Osteocyte (in vitro differentiated cells): ENCODE data around the gene MAN2C1. TPM values are rescaled to one million over a fixed set of nuclear protein-coding genes. Genes with fewer than 3 reads are reported as not detected.

Experiments used
- DNase-seq: peaks from one replicate; pipeline ENCODE4 v3.0.0; 2021; ENCODE audit warnings: mixed read lengths; ENCODE audit not compliant: unreplicated experiment; ENCODE audit errors: extremely low spot score
- H3K27ac Mint-ChIP-seq: one replicate; pipeline ENCODE4 v1.8.0; 2021; ENCODE audit warnings: mild to moderate bottlenecking, mixed read lengths; ENCODE audit not compliant: unreplicated experiment
- H3K27me3 Mint-ChIP-seq: one replicate; pipeline ENCODE4 v1.8.0; 2021; ENCODE audit warnings: mixed read lengths; ENCODE audit not compliant: unreplicated experiment
- H3K36me3 Mint-ChIP-seq: one replicate; pipeline ENCODE4 v1.8.0; 2021; ENCODE audit warnings: mixed read lengths; ENCODE audit not compliant: unreplicated experiment
- H3K4me1 Mint-ChIP-seq: one replicate; pipeline ENCODE4 v1.8.0; 2021; ENCODE audit warnings: mixed read lengths; ENCODE audit not compliant: unreplicated experiment
- H3K4me3 Mint-ChIP-seq: one replicate; pipeline ENCODE4 v1.8.0; 2021; ENCODE audit warnings: mild to moderate bottlenecking, moderate library complexity, mixed read lengths; ENCODE audit not compliant: unreplicated experiment
- H3K9me3 Mint-ChIP-seq: one replicate; pipeline ENCODE4 v1.8.0; 2021; ENCODE audit warnings: mixed read lengths; ENCODE audit not compliant: unreplicated experiment
- total RNA-seq: library from RNA; stranded (reverse); gene quantifications from 2 replicates; pipeline ENCODE4 v1.2.1, GENCODE V29; 2021
- TF ChIP-seq, protein P1 (sequence below): fragments of 200-600 bp; sonication (generic); IDR thresholded peaks from 2 replicates; pipeline ENCODE4 v1.5.0; 2021; ENCODE audit warnings: antibody characterized with exemption, mild to moderate bottlenecking, moderate library complexity

MAN2C1 gene
- total RNA-seq, 1 donor from 2014 or later: 219 TPM

DNA sequence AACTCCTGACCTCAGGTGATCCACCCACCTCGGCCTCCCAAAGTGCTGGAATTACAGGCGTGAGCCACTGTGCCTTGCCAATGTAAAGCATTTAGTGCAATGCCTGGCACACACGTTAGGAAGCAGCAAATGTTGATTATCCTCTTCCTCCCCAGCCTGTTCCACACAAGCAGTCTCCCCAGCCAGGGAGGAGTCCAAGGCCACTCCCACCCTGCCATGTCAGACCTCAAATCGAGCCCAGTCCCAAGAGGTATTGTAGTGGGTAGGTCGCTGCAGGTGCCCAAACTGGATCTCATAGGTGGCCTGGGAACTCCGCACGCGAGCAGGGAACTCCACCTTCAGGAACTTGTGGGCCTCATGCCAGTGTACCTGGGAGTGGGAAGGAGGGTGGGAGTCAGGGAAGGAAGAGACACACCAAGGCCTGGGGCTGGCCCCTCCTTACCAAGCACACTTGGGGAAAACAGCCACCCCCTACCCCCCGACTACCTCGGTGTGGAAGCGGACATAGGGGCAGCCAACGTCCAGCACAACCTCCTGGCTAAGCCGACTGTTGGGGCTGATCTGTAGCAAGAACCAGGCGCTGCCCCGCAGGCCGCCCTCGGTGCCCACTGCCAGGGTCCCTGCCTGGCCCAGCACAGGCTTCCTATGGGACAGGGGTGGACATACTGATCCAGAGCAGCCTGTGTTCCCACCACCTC is 10.3 kb downstream of the MAN2C1 start:
- no peaks in the 10 kb centered on the region for H3K4me1 Mint-ChIP-seq
- DNase-seq: no peak
- H3K4me3 Mint-ChIP-seq: no peak overlapping the region
- H3K27me3 Mint-ChIP-seq: no peaks in the 10 kb centered on the region
- no peaks in the 10 kb centered on the region for H3K9me3 Mint-ChIP-seq
- H3K27ac Mint-ChIP-seq: no peak overlapping the region
- H3K36me3 Mint-ChIP-seq: peaks cover 5% of the 10 kb centered on the region
- TF ChIP-seq, protein P1, sequence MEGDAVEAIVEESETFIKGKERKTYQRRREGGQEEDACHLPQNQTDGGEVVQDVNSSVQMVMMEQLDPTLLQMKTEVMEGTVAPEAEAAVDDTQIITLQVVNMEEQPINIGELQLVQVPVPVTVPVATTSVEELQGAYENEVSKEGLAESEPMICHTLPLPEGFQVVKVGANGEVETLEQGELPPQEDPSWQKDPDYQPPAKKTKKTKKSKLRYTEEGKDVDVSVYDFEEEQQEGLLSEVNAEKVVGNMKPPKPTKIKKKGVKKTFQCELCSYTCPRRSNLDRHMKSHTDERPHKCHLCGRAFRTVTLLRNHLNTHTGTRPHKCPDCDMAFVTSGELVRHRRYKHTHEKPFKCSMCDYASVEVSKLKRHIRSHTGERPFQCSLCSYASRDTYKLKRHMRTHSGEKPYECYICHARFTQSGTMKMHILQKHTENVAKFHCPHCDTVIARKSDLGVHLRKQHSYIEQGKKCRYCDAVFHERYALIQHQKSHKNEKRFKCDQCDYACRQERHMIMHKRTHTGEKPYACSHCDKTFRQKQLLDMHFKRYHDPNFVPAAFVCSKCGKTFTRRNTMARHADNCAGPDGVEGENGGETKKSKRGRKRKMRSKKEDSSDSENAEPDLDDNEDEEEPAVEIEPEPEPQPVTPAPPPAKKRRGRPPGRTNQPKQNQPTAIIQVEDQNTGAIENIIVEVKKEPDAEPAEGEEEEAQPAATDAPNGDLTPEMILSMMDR: no peak

DNA sequence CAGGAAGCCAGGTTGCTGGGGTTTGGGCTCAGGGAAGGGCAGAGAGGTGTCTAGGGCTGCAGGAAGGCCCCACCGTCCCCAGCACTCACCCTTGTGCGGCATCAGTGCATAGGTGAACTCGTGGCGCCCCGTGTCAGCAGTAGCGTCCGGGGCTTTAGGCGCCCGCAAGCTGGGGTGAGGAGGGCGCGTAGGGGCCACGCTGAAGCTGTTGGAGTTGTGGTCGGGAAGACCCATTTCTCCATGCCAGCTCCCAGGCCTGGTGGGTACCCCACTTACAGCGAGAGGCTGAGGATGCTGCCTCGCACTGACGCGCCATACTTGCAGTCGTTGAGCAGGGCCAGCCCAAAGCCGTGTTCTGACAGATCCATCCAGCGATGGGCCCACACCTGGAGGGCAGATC is 11.9 kb downstream of the MAN2C1 start:
- Mint-ChIP-seq H3K4me3 (no peak overlapping the region), H3K27ac (no peak overlapping the region), H3K4me1 (no peaks in the 10 kb centered on the region), H3K9me3 (no peaks in the 10 kb centered on the region), H3K36me3 (peaks cover 2% of the 10 kb centered on the region), H3K27me3 (no peaks in the 10 kb centered on the region)
- TF ChIP-seq, protein P1: no peak
- no peak for DNase-seq

DNA sequence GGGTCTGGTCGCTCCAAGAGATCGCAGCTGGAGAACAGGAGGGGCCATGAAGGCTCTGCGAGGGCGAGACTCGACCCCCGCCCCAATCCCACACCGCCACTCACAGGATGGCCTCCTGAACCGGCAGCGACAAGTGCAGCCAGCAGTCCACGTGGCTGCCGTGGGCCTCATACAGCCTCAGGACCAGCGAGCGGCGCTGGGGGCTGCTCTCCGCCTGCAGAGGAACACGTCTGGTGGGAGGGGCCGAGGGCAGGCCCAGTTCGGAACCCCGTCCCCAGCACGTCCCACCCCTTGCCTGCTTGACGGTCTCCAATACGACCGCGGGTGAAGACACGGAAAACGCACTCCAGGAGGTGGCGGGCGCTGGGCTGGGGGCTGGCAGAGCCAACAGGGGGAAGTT is 12.4 kb downstream of the MAN2C1 start:
- no peak overlapping the region for H3K4me3 Mint-ChIP-seq
- no peaks in the 10 kb centered on the region for H3K36me3 Mint-ChIP-seq
- H3K27ac Mint-ChIP-seq: no peak overlapping the region
- no peaks in the 10 kb centered on the region for H3K27me3 Mint-ChIP-seq
- no peaks in the 10 kb centered on the region for H3K9me3 Mint-ChIP-seq
- TF ChIP-seq, protein P1: no peak
- no peaks in the 10 kb centered on the region for H3K4me1 Mint-ChIP-seq
- no peak for DNase-seq

DNA sequence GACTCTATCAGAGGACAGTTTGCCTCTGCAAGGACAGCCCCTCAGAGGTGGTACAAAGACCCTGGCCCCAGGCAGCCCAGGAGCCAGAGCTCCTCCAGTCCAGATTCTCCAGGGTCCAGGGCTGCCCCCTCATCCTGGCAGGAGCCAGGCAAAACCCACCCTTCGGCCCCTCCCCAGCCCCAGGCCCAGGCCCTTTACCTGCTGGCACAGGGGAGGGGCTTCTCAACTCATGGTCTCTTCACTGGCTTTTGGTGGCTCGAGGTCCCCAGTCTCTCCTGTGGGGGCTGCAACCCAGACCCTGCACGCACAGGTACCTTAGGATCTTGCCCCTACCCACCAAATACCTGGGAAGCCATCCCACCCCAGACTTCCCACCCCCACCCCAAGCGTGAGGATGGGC is 13.0 kb downstream of the MAN2C1 start:
- no peaks in the 10 kb centered on the region for H3K36me3 Mint-ChIP-seq
- H3K9me3 Mint-ChIP-seq: no peaks in the 10 kb centered on the region
- H3K27ac Mint-ChIP-seq: no peak overlapping the region

DNA sequence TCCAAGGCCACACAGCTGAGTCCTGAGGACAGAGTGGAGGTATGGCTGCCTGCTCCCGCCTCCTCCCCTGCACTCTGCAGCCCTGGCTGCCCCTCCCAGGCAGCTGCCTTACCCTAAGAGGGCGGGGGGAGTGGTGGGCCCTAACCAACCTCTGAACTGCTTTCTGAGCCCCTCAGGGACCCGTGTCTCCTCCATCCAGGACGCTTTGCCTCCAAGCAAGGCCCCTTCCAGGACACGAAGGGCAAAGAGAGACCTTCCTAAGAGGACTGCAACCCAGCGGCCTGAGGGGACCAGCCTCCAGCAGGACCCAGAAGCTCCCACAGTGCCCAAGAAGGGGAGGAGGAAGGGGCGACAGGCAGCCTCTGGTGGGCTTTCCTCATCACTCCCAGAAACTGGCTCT is 14.0 kb downstream of the MAN2C1 start:
- H3K27ac Mint-ChIP-seq: no peak overlapping the region
- TF ChIP-seq, protein P1: no peak
- no peaks in the 10 kb centered on the region for H3K9me3 Mint-ChIP-seq
- no peaks in the 10 kb centered on the region for H3K36me3 Mint-ChIP-seq
- no peaks in the 10 kb centered on the region for H3K4me1 Mint-ChIP-seq
- H3K27me3 Mint-ChIP-seq: no peaks in the 10 kb centered on the region
- DNase-seq: no peak
- no peak overlapping the region for H3K4me3 Mint-ChIP-seq

More for the DNA sequence above, 13.0 kb downstream of the MAN2C1 start:
- no peak for DNase-seq
- H3K4me1 Mint-ChIP-seq: no peaks in the 10 kb centered on the region
- H3K27me3 Mint-ChIP-seq: no peaks in the 10 kb centered on the region
- TF ChIP-seq, protein P1: no peak
- H3K4me3 Mint-ChIP-seq: no peak overlapping the region
